GM12872 (cell line): Measurements from ENCODE around the gene ANKRD33B.

Experiments used
- TF ChIP-seq, protein P1 (sequence below): IDR thresholded peaks from 3 replicates; pipeline ENCODE4 v1.5.1; 2011; ENCODE audit warnings: low read depth, mild to moderate bottlenecking, low read length, moderate library complexity; ENCODE audit not compliant: insufficient read depth

The ANKRD33B gene

DNA sequence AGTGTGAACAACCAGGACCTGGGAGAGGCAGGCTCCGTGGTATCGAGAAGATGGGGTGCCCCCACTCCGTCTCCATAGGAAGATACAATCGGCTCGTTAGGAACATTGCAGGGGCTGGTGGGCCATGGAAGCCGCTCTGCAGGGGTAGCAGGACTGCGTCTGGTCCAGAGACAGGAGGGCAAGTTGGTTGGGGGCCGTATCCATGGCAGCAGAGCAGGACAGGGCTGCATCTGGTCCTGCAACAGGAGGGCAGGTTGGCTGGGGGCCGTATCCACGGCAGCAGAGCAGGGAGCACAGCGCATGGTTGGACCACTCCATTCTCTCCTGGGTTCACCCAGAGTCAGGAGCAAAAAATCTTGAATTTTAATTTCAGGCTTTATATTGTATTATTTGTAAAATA lies 98.2 kb downstream of the ANKRD33B start:
- TF ChIP-seq, protein P1, sequence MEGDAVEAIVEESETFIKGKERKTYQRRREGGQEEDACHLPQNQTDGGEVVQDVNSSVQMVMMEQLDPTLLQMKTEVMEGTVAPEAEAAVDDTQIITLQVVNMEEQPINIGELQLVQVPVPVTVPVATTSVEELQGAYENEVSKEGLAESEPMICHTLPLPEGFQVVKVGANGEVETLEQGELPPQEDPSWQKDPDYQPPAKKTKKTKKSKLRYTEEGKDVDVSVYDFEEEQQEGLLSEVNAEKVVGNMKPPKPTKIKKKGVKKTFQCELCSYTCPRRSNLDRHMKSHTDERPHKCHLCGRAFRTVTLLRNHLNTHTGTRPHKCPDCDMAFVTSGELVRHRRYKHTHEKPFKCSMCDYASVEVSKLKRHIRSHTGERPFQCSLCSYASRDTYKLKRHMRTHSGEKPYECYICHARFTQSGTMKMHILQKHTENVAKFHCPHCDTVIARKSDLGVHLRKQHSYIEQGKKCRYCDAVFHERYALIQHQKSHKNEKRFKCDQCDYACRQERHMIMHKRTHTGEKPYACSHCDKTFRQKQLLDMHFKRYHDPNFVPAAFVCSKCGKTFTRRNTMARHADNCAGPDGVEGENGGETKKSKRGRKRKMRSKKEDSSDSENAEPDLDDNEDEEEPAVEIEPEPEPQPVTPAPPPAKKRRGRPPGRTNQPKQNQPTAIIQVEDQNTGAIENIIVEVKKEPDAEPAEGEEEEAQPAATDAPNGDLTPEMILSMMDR = no peak

DNA sequence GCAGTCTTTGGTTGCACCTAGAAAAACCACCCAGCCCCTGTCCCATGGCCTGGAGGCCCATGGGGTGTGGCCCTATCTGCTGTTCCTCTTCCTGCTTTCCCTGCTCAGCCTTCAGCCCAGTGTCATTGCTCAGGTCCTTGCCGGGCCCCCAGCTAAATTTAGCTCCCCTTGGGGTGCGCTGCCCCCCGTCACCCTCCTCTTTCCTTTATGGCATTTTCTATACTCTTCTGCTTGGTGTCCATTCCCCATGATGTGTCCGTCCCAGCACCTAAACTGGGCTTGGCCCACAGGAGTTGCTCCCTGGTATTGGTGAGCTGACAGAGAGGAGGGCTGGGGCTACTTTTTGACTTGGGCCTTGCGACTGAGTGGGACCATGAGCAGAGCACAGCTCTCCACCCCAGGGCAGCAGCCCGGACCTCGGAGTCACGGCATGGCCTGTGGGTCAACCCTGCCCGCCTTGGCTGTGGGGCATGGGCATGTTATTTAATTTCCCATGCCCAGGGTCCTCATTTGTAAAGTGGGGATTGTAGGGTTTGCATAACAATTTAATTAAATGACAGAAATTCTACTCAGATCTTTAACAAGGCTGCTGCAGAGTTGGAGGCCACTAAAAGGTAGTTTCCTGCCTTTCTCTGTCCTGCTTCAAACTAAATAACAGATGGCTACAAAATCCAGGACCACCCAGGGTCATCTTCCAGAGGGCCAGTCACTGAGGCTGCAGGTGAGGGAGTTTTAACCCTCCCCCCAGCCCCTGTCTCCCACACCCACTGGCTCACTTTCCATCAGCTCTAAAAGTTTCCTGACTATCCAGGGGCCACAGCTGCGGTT lies 99.0 kb downstream of the ANKRD33B start:
- TF ChIP-seq, protein P1 = no peak

DNA sequence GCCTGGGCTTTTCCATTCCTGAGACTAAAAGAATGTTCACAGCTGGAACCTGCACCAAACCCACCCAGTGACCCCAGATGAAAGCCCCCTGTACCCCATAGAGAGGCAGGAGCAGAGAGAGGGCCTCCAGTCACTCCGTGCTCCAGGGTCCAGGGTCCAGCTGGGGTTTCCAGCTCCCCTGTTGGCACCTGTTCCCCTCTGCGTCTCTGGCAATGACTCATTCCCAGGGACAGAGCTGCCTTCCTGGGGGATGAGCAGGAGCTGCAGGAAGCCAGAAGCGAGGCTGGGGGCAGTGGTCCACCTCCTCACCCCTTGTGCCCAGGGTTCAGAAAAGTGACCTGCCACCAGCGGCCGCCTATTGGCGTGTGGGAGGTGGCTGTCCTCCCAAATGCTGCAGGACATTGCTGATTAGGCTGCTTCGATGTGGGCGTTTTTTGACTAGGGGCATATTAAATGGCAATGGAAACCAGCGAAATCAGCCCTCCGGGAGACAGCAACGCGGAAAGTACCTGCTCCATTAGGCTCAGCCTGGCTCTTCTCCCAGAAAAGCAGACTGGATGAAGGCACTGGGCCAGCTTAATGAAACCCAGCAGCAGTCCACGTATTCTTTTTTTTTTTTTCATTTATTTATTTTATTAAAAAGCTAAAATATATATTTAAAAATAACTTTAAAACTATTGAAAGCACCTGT lies 99.8 kb downstream of the ANKRD33B start:
- TF ChIP-seq, protein P1 = no peak

DNA sequence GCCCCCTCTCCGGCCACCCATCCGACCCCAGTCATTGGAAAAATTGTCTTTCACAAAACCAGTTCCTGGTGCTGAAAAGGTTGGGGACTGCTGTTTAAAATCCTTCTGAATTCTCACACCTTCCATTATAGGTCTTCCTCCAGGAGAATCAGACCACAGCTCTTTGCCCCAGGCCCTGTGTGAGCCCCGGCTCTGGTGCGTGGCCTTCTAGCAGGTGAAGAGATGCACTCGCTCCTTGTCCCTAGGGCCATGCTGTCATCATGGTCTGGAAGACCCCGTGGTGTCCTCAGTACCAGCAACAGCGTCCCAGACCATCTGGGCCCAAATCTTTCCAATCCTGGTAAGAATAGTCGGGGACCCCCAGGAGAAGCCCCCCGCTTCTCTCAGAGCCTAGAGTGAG lies 101.9 kb downstream of the ANKRD33B start:
- TF ChIP-seq, protein P1 = no peak

DNA sequence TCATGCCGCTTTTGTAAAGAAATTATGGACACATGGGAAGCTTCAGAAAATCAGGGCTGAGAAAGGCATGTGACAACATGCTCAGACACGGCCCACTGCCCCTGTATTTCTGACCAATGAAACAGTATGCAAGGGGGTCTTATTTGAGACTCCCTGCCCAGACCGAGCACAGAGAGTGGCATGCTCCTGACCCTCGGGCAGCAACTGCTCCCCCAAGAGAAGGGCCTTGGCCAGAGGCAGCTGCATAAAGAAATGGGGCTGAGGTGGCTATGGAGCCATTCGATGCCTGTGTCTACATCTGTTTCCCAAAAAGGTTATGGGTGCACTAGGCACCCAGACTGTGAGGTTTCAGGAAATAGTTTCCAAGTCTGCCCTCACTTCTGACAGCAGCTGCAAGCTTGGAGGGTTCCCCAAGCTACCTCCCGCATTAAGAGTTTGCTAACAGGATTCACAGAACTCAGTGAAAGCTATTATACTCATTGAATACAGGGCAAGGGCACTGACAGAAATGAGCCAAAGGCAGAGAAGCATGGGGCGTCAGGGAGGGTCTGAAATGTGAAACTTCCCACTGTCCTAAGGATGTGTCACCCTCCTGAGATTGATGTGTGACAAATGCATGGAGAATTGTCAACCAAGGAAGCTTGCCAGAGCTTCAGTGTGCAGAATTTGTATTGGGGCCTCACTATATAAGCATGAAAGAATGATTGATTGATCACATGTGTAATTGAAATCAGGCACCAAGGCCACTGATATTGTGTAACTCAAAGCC lies 102.8 kb downstream of the ANKRD33B start:
- TF ChIP-seq, protein P1 = no peak

- TF ChIP-seq, protein P1 = no peak
Measured at GRCh38 chr5:10667431-10668057, 103.7 kb downstream of the ANKRD33B start.

- TF ChIP-seq, protein P1 = no peak
Measured at GRCh38 chr5:10668697-10669096, 104.8 kb downstream of the ANKRD33B start.
